ENCODE measurements around the gene TSPAN19. TPM values are rescaled to one million over a fixed set of nuclear protein-coding genes. Genes with fewer than 3 reads are reported as not detected.
"Not testable (repeated sequence)": the region's sequence is repeated elsewhere in the genome, so short reads cannot be mapped to it uniquely, and the experiment has no call there.

TSPAN19 gene
- total and polyA plus RNA-seq, 8 donors: 0.43 to 5.4 (median 1.5) TPM; not detected in 1

- no peaks in the 10 kb centered on the region for H3K4me1 ChIP-seq
- intact Hi-C loops (cut with DNase I): no loop called here
- no peaks in the 10 kb centered on the region for H3K27me3 ChIP-seq
- DNase-seq: no peak
- no peak for ATAC-seq
- no peak for TF ChIP-seq CTCF (IDR thresholded peaks at IDR 0.05)
- H3K4me3 ChIP-seq: no peak overlapping the region
- H3K36me3 ChIP-seq: no peaks in the 10 kb centered on the region
- H3K9me3 ChIP-seq: no peaks in the 10 kb centered on the region
- H3K27ac ChIP-seq: no peak overlapping the region
Measured at GRCh38 chr12:85005615-85006014, 30.5 kb downstream of the TSPAN19 start.

GRCh38 chr12:85005047-85005446 is 31.0 kb downstream of the TSPAN19 start:
- intact Hi-C loops (cut with DNase I); H3K4me3 ChIP-seq; H3K27me3 ChIP-seq; H3K36me3 ChIP-seq; H3K9me3 ChIP-seq; DNase-seq; ATAC-seq; H3K27ac ChIP-seq; H3K4me1 ChIP-seq: not testable (repeated sequence)

- Histone ChIP-seq H3K27ac (no peak overlapping the region), H3K9me3 (no peaks in the 10 kb centered on the region), H3K4me3 (no peak overlapping the region), H3K27me3 (no peaks in the 10 kb centered on the region), H3K4me1 (no peaks in the 10 kb centered on the region), H3K36me3 (no peaks in the 10 kb centered on the region)
- DNase-seq (no peak), ATAC-seq (no peak)
- no peak for TF ChIP-seq CTCF (IDR thresholded peaks at IDR 0.05)
- intact Hi-C loops (cut with DNase I): no loop called here
Measured at GRCh38 chr12:85004204-85004603, 31.9 kb downstream of the TSPAN19 start.

GRCh38 chr12:85002778-85003296 is 33.2 kb downstream of the TSPAN19 start:
- no peak for TF ChIP-seq CTCF (IDR thresholded peaks at IDR 0.05)
- no peak overlapping the region for H3K27ac ChIP-seq
- H3K27me3 ChIP-seq: no peaks in the 10 kb centered on the region
- no peaks in the 10 kb centered on the region for H3K4me1 ChIP-seq
- no peak overlapping the region for H3K4me3 ChIP-seq
- ATAC-seq (no peak), DNase-seq (no peak)
- H3K36me3 ChIP-seq: no peaks in the 10 kb centered on the region
- intact Hi-C loops (cut with DNase I): no loop called here
- H3K9me3 ChIP-seq: no peaks in the 10 kb centered on the region

GRCh38 chr12:85000729-85001128 is 35.3 kb downstream of the TSPAN19 start:
- no peak for DNase-seq
- H3K9me3 ChIP-seq: no peaks in the 10 kb centered on the region
- H3K4me1 ChIP-seq: no peaks in the 10 kb centered on the region
- no peaks in the 10 kb centered on the region for H3K36me3 ChIP-seq
- no peak overlapping the region for H3K4me3 ChIP-seq
- ATAC-seq: no peak
- H3K27me3 ChIP-seq: no peaks in the 10 kb centered on the region
- intact Hi-C loops (cut with DNase I): no loop called here
- H3K27ac ChIP-seq: no peak overlapping the region
- no peak for TF ChIP-seq CTCF (IDR thresholded peaks at IDR 0.05)

- Histone ChIP-seq H3K4me3 (no peak overlapping the region), H3K27ac (no peak overlapping the region), H3K9me3 (no peaks in the 10 kb centered on the region), H3K4me1 (no peaks in the 10 kb centered on the region), H3K36me3 (no peaks in the 10 kb centered on the region), H3K27me3 (no peaks in the 10 kb centered on the region)
- intact Hi-C loops (cut with DNase I): no loop called here
- ATAC-seq (no peak), DNase-seq (no peak)
- TF ChIP-seq CTCF (IDR thresholded peaks at IDR 0.05): no peak
Measured at GRCh38 chr12:84998341-84998740, 37.7 kb downstream of the TSPAN19 start.

All from left lung (tissue), 10 donors.